B cell (primary cell): ENCODE results near the gene DNAAF1. TPM values are rescaled to one million over a fixed set of nuclear protein-coding genes. Genes with fewer than 3 reads are reported as not detected.

ENCODE experiments used
- ATAC-seq: fragments of 200-7000 bp; cut with Tn5 transposase; one replicate; pipeline ENCODE4 v1.10.0; 2021; ENCODE audit warnings: low read depth, mild to moderate bottlenecking, moderate number of reproducible peaks, moderate library complexity
- CTCF ChIA-PET: fragments of 350-600 bp; sonication (Branson Sonifier 250); formaldehyde crosslinking; loops from one replicate; lab custom pipeline; 2021; ENCODE audit warnings: antibody characterized with exemption, inconsistent platforms; lab: Charles Lee
- POLR2A ChIA-PET: fragments of 350-600 bp; sonication (Branson Sonifier 250); formaldehyde crosslinking; loops from one replicate; lab custom pipeline; 2021; ENCODE audit warnings: antibody characterized with exemption; lab: Charles Lee
- DNase-seq: peaks from one replicate; pipeline ENCODE4 v3.0.0; 2013
- H2AFZ ChIP-seq: 2 replicates; pipeline ENCODE4 v1.6.1; 2012; ENCODE audit warnings: mild to moderate bottlenecking, low read depth, low read length; ENCODE audit not compliant: insufficient read depth, poor library complexity, severe bottlenecking
- H3K27ac ChIP-seq, 2 donors: 1 replicate in 1 of 2; 2 replicates in 1 of 2; pipeline ENCODE4 v1.5.1; 2012 to 2013; ENCODE audit warnings: low read length in 2 of 2, mild to moderate bottlenecking in 2 of 2, moderate library complexity in 1 of 2
- H3K27me3 ChIP-seq, 4 experiments: fragments of 200-600 bp in 1 of 4; sonication (generic) in 1 of 4; replicated peaks in 1 of 4; 1 replicate in 2 of 4; 2 replicates in 2 of 4; pipeline versions ENCODE4 v1.6.1 to v1.7.0; 2013 to 2016; ENCODE audit warnings: low read length in 3 of 4, mild to moderate bottlenecking in 2 of 4, mixed read lengths in 1 of 4, moderate library complexity in 1 of 4; ENCODE audit not compliant: insufficient read depth in 4 of 4, control insufficient read depth in 3 of 4; ENCODE audit errors: control extremely low read depth in 1 of 4
- H3K36me3 ChIP-seq, 2 experiments: replicated peaks in 1 of 2; 1 replicate in 1 of 2; 2 replicates in 1 of 2; pipeline versions ENCODE4 v1.6.1 to v1.7.1; 2013; ENCODE audit warnings: low read length in 1 of 2; ENCODE audit not compliant: insufficient read depth in 2 of 2, control insufficient read depth in 1 of 2; ENCODE audit errors: control extremely low read depth in 1 of 2, extremely low read depth in 1 of 2
- H3K4me1 ChIP-seq, 2 donors: fragments of 200-600 bp in 1 of 2; sonication (generic) in 1 of 2; 1 replicate in 1 of 2; 2 replicates in 1 of 2; pipeline versions ENCODE4 v1.5.1 to v1.6.1; 2013 to 2017; ENCODE audit warnings: low read length in 2 of 2; ENCODE audit not compliant: control insufficient read depth in 2 of 2, insufficient read depth in 2 of 2
- H3K4me2 ChIP-seq: replicated peaks from 2 replicates; pipeline ENCODE3; 2012; ENCODE audit warnings: mild to moderate bottlenecking, low read depth, low read length; ENCODE audit not compliant: poor library complexity, severe bottlenecking
- H3K4me3 ChIP-seq, 5 experiments: fragments of 200-600 bp in 1 of 5; sonication (generic) in 1 of 5; 1 replicate in 3 of 5; 2 replicates in 2 of 5; pipeline versions ENCODE4 v1.5.1 to v1.7.0; 2011 to 2016; ENCODE audit warnings: low read length in 4 of 5, mild to moderate bottlenecking in 4 of 5, low read depth in 2 of 5, control low read depth in 1 of 5, moderate library complexity in 1 of 5; ENCODE audit not compliant: insufficient read depth in 1 of 5; ENCODE audit errors: control extremely low read depth in 1 of 5, extremely low read depth in 1 of 5
- H3K79me2 ChIP-seq: fragments of 200-600 bp; sonication (generic); one replicate; pipeline ENCODE4 v1.6.0; 2016; ENCODE audit warnings: low read length; ENCODE audit not compliant: control insufficient read depth, insufficient read depth
- H3K9ac ChIP-seq: fragments of 200-600 bp; sonication (generic); 2 replicates; pipeline ENCODE4 v1.6.1; 2017; ENCODE audit warnings: mild to moderate bottlenecking, low read length, moderate library complexity
- H3K9me3 ChIP-seq, 3 donors: one replicate each; pipeline versions ENCODE4 v1.6.1 to v1.7.1; 2013; ENCODE audit warnings: low read length in 2 of 3; ENCODE audit not compliant: control insufficient read depth in 2 of 3, insufficient read depth in 1 of 3; ENCODE audit errors: control extremely low read depth in 1 of 3
- H4K20me1 ChIP-seq: 2 replicates; pipeline ENCODE4 v1.6.0; 2012; ENCODE audit warnings: mild to moderate bottlenecking, low read length; ENCODE audit not compliant: insufficient read depth, control insufficient read depth, poor library complexity, severe bottlenecking
- H3K27ac Mint-ChIP-seq: one replicate; pipeline ENCODE4 v1.8.0; 2021; ENCODE audit warnings: mixed read lengths
- H3K27me3 Mint-ChIP-seq: one replicate; pipeline ENCODE4 v1.8.0; 2021; ENCODE audit warnings: mixed read lengths
- H3K4me1 Mint-ChIP-seq: one replicate; pipeline ENCODE4 v1.8.0; 2021; ENCODE audit warnings: mixed read lengths
- H3K4me3 Mint-ChIP-seq: one replicate; pipeline ENCODE4 v1.8.0; 2021; ENCODE audit warnings: mixed read lengths
- H3K9me3 Mint-ChIP-seq: one replicate; pipeline ENCODE4 v1.8.0; 2022; ENCODE audit warnings: mixed read lengths; ENCODE audit not compliant: insufficient read depth
- CTCF ChIP-seq: fragments of 200-600 bp; IDR thresholded peaks from one replicate; pipeline ENCODE4 v1.8.0; 2022; ENCODE audit warnings: antibody characterized with exemption, mild to moderate bottlenecking
- EZH2 ChIP-seq: IDR thresholded peaks from 2 replicates; pipeline ENCODE4 v1.6.1; 2012; ENCODE audit warnings: borderline replicate concordance, low read depth, mild to moderate bottlenecking, moderate library complexity, low read length; ENCODE audit not compliant: insufficient read depth, poor library complexity, severe bottlenecking
- WGBS: methylation state at CpG from one replicate; pipeline ENCODE4 v1.1.5; 2013; ENCODE audit warnings: missing lambda C conversion rate; ENCODE audit not compliant: insufficient coverage; 5-methylcytosine and 5-hydroxymethylcytosine counted together
- intact Hi-C: fragments of 100-400 bp; cut with micrococcal nuclease; formaldehyde crosslinking; loops from one replicate; pipeline ENCODE4 v1.10.0; 2022
- polyA plus RNA-seq: library from polyadenylated mRNA; depleted of rRNA; stranded (reverse); fragments of >200 nt; gene quantifications from 2 replicates; pipeline ENCODE4 v1.2.3, GENCODE V29; 2012
- total RNA-seq, 2 donors: library from RNA; stranded (reverse); fragments of 120-200 nt in 1 of 2; gene quantifications; 1 replicate in 1 of 2; 2 replicates in 1 of 2; pipeline versions ENCODE4 v1.2.3 to v1.2.4, GENCODE V29; 2013 to 2022

DNAAF1 gene
- total and polyA plus RNA-seq, 2 donors (not counting 1 experiment from before 2014, with no cell fraction given) = 0.24 to 0.30 TPM

- Histone ChIP-seq H2AFZ (no peak overlapping the region), H3K9ac (no peak overlapping the region)
Observed at GRCh38 chr16:84176192-84177053, 31.3 kb downstream of the DNAAF1 start.

More at GRCh38 chr16:84176192-84177053, 31.3 kb downstream of the DNAAF1 start:
- Histone ChIP-seq H3K27me3 (no peaks in the 10 kb centered on the region), H4K20me1 (no peaks in the 10 kb centered on the region), H3K4me2 (no peak overlapping the region), H3K27ac (no peak overlapping the region), H3K4me3 (no peak overlapping the region), H3K9me3 (no peaks in the 10 kb centered on the region), H3K79me2 (no peaks in the 10 kb centered on the region), H3K4me1 (peaks cover 0 to 3% of the 10 kb centered on the region in 2 donors), H3K36me3 (peaks cover 0 to 31% of the 10 kb centered on the region in 2 experiments)
- ATAC-seq (no peak), DNase-seq (peak; percentile 4)
- POLR2A ChIA-PET = interaction anchor here (0.6 kb wide), 1 partner anchor 369 kb away, joined by 6 read pairs; no protein-coding TSS in a partner anchor
- WGBS = 87% methylated on average over 18 of the region's 18 CpGs
- Mint-ChIP-seq H3K4me1 (peaks cover 6% of the 10 kb centered on the region), H3K27ac (no peak overlapping the region), H3K27me3 (peaks cover 3% of the 10 kb centered on the region), H3K9me3 (no peaks in the 10 kb centered on the region), H3K4me3 (no peak overlapping the region)
- no peak for TF ChIP-seq EZH2
- no peak for TF ChIP-seq CTCF
- CTCF ChIA-PET = interaction anchor here (1.1 to 3.4 kb wide), 7 partner anchors 10 to 110 kb away, joined by 3 to 26 read pairs (median 4); partner anchors contain the start of genes MBTPS1 and TAF1C
- intact Hi-C loops = no loop called here
